ENCODE data around the gene GRM5. TPM values are rescaled to one million over a fixed set of nuclear protein-coding genes. Genes with fewer than 3 reads are reported as not detected.
"Not testable (repeated sequence)": the region's sequence is repeated elsewhere in the genome, so short reads cannot be mapped to it uniquely, and the experiment has no call there.

The GRM5 gene
- total RNA-seq, 1 experiment from 2014 or later, result not detected

DNA sequence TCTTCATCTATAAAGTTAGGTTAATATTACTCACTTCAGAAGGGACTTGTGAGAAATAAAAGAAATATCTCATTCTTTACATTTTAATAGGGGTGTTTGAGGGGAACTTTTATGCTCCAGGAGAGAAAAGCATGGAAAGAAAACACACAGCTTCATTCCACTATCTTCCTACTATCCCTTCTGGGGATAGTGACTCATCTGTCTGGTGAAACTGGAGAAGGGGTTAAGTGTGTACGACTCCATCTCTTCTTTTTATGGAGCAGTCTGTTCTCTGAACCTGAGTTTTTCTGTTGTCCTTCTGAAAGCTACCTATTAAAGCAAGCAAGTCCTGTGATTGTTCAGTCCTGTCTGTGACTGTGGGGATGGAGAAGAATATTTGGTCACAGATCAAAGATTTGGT, 227.6 kb downstream of the GRM5 start:
- peak; percentile 10 for DNase-seq (ENCODE audit: low spot score)

DNA sequence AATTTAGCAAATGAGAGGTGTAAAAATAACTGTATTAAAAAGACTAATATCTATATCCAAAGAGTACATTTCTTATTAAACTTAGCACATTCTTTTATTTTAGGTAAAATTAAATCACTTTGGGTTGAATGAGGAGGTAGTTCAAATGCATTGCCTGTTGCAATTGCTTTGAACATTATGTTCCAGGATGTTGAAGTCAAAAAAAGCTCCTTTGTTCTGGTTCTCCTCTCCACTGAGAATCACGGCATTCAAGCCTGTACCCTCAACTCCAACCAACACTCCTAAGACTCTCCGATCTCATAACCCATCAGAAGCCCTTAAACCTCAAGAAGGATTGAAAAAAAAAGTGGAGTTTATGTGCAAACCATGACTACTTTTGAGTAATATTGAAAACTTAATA, 230.1 kb downstream of the GRM5 start:
- not testable (repeated sequence) for DNase-seq (ENCODE audit: low spot score)

DNA sequence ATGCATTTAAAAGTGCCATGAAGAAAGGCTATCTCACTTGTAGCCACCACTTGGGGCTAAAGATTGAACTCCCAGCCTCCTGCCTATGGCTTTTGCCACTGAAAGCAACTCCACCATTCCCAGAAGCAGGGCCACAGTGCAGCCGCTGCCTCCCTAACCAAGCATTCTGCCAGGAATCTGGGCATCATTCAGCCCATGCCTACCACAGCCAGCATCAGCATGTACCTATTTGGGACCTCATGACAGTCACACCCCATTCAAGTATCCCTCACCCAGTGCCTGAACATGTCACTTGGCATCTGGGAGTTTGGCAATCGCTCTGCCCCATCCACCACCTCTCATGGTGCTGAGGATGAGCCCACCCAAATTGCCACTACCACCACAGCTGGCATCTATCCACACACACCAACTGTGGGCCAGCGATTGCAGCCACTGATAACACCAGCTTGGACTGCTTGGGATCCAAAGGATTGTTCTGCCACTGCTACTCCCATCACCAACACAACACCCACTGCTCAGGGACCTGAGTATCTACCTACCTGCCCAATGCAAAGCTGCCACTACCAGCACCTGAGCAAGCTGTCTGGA, 234.4 kb downstream of the GRM5 start:
- no peak for DNase-seq (ENCODE audit: low spot score)

DNA sequence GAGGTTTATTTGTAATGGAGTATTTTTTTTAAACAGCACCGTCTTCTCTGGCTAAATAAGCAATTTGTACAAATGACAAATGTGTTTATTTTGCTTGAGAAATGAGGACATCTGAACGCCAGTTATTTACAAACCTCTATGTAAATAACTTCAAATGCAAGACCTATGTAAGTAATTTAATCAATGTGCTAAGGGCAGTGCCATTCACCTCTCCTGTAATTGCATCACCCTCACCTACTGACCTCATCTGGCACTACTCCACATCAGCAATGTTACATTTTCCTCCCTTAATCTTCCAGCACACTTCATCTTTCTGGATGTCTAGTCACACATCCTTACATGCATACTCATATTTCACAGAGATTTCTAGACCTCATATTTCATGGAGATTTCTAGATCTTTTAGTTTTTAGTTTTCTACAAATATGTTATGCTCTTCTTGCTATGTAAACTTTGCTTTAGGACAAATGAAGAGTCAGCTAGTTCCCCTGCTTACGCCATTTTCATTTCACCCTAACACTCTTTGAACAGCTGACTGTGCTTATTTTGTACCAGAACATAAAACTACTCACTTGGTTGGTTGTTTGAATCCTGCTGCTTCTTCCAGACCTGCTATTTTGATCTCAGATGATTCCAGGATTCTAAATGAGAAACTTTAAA, 238.6 kb downstream of the GRM5 start:
- DNase-seq (ENCODE audit: low spot score), result no peak

DNA sequence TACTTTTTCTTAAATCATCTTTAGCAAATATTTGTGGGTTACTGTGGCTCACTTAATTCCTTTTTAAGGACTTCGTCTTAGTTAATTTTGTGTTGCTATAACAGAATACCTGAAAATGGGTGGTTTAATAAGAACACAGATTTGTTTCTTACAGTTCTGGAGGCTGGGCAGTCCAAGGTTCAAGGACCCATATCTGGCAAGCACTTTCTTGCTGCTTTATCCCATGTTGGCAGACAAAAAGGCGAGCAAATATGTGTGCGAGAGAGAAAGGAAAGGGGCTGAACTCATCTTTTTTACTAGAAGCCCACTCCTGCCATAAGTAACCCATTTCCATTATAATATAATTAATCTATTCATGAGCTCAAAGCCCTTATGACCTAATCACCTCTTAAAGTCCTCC, 246.2 kb downstream of the GRM5 start:
- DNase-seq (ENCODE audit: low spot score), result no peak

DNA sequence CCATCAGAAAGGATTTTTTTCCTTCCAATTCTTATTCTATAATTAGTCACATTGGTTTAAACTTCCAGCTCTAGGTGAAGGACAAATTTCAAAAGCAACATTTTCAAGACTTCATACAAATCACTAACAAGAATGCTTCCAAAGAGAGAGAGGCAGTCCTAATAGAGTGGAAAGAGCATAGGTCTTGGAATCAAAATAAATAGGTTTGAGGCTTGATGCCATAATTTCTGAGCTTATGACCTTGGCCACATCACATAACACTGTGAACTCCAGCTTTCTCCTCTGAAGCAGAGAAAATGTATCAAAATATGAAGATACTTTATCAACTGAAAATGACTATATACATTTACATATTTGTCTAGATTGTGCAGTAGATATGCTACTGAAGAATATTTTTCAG, 246.8 kb downstream of the GRM5 start:
- DNase-seq (ENCODE audit: low spot score), result no peak

DNA sequence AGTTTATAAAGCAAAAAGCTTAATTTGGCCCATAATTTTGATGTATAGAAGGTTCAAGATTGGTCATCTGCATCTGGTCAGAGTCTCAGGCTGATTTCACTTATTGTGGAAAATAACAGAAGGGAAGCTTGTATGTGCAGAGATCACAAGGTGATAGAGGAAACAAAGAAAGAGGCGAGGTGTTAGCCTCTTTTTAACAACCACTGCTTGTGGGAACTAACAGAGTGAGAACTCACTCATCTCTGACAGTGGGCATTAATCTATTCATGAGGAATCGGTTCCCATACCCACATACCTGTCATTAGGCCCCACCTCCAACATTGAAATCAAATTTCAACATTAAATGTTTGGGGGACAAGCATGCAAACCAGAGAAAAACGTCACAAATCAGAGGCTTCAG, 250.3 kb downstream of the GRM5 start:
- no peak for DNase-seq (ENCODE audit: low spot score)

DNA sequence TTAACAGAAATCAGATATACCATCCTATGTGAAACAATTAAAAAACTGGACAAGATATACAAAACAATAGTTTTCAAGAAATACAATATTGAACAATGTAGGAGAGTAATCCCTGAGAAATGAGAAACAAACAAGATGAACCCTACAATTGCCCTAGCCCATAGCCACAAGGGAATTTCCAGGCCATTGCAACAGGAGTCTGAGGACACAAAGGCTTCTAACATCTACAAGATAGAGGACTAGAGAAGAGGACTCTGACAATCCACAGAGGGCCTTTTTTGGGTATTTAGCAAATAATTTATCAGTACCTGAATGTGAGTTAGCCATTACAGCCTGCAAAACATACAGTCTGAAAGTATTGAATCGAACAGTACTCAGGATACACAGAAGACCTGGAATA, 251.7 kb downstream of the GRM5 start:
- DNase-seq (ENCODE audit: low spot score), result no peak

DNA sequence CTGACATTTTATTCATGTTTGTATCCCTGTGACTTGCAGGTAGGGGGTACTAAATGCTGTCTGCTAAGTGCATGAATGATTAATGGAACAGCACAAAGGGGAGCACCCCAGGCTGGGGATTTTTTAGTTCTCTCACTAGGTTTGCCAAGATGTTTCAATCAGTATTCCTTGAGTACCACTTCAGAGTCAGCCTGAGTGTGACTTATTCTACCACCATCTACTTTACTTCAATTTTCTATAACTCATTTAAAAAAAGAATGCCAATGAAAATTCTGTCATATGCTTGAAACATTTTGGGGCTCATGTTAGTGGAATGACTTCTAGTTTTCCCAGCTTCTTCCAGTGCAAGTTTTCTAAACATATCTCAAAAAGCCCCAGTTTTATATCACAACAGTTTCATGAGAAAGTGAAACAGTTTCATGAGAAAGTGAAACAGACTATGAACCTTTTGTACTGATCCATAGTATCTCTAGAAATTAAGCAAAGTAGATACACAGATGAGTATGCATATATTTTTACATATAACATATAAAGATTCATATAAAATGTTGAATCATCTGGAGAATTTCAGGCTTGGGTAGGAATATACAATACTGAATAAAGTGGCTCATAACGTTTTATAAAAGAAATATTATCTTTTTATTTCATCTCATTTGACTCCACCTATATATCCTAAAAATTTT, 252.4 kb downstream of the GRM5 start:
- no peak for DNase-seq (ENCODE audit: low spot score)

DNA sequence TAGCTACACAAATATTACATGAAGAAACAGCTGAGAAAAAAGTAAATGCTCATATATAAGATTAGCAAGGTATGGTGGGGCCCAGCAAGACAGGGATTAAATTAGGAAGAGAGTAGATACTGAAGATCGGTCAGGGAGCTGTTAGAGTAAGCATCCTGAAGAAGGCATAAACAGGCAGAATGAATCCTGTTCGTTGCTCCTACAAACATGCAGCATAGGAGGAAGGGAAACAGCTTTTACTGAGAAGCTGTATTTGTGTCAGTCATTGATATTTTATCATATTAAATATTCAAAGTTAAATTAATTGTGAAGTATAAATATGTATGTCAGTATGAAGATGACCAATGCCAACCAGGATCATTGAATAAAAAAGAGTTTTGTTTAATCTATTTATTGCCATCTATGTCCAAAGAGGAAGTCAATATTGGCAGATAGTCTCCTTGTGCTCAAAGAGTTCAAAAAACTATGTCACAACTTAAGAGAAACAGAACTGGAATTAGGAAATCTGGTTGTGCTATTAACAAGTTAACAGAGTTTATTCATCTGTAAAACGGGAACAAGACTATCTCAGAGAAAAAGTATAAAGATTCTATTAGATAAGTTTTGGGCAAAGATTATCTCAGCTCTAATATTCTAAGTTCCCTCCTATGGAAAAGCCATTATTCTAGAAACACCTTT, 255.2 kb downstream of the GRM5 start:
- no peak for DNase-seq (ENCODE audit: low spot score)

DNA sequence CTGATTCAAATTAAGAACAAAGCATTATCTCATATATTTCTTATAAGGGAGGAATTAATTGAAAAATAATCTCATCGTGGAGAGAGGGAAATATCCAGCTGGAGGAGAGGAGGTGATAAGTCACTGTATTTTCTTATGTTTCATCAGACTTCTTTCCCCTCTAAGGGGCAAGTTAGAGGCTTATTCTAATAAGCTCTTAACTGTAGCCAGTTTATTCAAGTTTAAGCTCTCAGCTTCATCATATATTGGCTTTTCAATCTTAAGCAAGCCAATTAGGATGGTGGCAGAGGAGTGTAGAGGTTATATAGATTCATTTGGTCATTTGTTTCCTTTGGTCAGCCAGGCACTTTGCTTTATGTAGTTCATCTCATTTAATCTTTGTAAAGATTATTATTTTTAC, 256.7 kb downstream of the GRM5 start:
- no peak for DNase-seq (ENCODE audit: low spot score)

DNA sequence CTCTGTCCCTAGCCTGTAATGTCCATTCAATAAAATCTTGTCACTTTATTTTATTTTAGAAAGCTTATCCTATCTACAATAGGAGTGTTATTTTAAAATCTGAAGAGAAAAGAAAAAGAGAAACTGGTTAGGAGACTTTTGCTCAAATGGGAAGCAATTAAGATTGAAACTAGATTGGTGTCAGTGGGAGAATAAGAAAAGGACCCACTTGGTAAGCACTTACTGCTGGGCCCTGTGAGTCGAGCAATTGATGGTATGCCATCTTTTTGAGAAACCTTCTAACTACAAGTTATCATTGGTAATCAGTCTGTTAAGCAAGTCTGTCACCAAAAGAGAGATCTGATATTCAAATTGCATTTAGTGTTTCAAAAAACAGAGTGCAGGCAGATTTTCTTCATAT, 258.4 kb downstream of the GRM5 start:
- DNase-seq (ENCODE audit: low spot score), result no peak

DNA sequence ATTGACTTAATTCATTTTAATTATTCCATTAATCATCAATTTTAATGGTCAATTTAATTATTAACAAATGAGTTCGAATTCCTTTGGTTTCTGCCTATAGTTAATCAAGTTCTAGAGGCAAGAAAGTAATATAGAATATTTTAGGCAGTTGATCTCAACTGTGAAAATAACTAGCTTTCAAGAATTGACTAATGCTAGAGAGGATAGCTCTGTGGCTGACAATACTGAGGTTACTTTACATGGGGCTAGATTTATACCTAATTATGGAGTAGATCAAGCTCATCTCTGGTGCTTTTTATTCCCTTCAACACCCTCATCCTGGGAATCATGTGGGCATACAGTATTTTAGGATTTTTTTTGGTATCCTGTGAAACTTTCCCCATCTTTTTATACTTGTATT, 259.4 kb downstream of the GRM5 start:
- DNase-seq (ENCODE audit: low spot score), result no peak

DNA sequence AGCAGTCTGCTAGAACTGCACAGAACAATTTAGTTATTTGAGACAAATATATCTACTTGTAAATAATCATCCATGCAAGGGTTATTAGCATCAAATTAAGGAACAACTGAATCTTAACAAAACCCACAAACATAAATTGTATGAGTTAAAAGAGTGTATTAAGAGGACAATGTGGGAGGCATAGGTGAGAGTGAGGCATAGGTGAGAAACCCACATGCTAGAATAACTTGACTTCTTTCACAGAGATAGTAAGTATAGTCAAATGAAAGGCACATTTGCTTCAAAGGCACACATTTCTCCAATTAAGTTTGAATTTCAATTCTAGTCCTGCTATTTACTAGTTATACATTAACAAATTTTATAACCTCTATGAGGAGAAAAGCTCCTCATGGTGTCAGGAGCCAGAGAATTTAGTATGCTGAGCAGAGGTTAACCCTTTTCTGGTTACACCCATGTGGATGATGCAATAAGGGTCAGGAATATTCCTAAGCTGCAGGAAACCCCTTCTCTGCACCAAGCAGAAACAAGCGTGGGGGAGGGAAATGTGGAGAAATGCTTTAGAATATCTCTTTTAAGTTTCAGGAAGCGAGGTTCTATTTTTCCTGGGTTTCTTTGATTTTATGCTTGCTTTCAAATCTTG, 264.2 kb downstream of the GRM5 start:
- DNase-seq (ENCODE audit: low spot score), result no peak

DNA sequence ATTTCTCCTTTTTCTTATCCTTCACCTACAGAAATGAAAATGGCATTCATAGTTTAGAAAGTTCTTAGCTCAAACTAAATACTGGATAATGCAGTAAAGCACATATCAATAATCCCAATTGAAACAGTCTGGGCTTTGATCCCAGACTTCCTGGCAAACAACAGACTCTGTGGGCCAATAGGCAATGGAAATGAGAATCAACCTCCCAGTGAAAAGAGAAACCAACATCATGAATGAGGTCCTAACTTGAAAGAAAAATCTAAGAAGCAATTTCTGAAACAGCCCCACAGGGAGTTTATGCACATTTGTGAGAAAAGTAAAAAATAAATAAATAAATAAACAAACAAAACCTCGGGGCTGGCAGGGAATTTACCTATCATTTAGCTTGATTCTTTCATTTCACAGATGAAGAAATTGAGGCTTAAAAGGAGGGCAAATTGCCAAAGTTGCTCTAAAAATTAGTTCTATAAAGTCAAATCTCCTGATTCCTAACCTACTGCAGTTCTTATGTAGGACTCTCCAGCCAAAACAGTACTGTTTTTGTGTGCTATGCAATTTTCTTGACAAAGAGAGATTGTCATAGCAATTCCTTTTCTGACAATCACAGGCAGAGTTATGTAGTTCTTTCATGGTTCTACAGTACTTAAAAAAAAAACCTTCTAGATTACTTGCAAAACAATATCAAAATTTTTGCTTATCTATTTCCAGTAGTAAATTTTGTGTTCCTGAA, 265.8 kb downstream of the GRM5 start:
- DNase-seq (ENCODE audit: low spot score), result no peak

DNA sequence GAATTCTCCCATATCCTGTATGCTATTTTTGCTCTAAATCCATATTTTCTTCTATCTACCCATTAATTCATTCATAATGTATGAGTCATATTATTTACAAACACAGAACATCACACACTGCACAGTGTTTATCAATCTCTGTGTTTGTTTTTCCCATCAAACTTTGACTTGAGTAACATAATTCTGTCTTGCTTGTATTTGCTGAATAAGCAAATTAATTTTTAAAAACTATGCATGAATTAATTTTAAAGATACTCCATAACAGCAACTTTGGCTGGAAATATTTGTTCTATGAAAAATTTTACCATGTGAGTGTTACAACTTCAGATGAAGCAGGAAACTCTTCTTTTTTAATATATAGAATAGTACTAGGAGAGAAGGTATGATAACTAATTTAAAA, 275.6 kb downstream of the GRM5 start:
- DNase-seq (ENCODE audit: low spot score), result no peak

DNA sequence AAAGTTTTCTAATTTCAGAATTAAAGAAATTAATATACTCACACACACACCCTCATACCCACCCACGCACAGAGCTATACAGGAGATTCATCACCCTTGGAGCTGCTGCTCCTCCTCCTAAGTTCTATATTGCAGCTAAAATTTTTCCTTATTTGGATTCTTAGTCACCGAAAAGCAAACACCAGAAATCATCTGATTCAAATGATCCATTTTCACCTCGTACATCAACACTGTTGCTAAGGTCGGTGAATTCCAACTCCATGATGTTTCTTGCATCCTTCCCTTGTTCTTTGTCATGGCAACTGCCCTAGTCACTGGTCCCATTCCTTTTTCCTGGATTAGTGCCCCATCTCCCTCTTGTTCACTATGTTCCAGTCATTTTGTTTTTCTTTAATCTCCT, 286.2 kb downstream of the GRM5 start:
- DNase-seq (ENCODE audit: low spot score), result peak; percentile 15

DNA sequence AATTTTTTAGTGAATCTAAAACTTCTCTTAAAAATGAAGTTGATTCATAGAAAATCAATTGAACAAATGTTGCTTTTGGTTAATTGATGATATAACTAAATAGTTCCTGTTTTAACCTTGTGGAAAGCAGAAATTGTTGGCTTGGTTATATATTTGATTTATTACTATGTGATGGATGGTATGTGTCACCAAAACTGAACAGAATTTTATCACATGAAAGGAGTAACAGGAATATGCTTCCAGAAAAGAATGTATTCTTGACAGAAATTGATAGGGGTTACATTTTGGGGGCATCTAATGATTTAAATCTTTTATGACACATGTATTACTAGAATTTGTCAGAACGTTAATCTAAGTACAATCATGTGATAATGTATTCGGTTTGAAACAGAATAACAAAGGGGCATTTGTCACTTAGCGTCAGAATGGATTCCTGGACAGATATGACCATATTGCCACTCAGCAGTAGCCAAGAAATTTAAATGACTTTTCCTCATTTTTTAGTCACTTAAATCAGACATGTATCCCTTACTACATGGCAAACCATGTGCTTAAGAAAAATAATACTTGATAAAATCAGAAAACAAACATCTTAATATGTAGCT, 295.2 kb downstream of the GRM5 start:
- DNase-seq (ENCODE audit: low spot score), result no peak

DNA sequence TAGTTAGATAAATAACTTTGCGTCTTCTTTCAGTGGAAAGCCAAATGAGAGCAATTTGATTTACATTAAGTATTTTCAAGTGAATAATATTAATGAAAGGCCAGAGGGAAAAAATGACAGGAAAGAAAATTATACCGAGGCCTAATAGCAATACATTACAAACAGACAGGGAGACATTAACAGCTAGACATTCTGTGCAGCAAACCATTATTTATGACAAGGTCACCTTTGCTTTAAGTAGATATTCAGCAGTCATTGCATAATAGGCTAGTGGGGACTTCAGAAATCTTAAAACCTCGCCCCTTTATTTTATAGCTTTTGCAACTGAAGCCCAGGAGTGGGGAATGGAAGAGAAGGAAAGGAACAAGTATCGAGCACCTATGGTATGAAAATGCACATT, 321.6 kb downstream of the GRM5 start:
- DNase-seq (ENCODE audit: low spot score), result no peak

DNA sequence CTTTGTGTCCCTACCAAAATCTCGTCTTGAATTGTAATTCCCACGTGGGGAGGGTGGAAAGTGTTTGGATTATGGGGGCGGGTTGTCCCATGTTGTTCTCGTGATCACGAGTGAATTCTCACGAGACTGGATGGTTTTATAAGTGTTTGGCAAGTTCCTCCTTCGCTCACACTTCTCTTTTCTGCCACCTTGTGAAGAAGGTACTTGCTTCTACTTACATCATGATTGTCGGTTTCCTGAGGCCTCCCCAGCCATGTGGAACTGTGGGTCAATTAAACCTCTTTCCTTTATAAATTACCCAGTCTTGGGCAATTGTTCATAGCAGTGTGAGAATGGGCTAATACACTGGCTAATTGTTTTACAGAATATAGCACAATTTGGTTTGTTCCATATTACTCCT, 326.3 kb downstream of the GRM5 start:
- DNase-seq (ENCODE audit: low spot score), result no peak

DNA sequence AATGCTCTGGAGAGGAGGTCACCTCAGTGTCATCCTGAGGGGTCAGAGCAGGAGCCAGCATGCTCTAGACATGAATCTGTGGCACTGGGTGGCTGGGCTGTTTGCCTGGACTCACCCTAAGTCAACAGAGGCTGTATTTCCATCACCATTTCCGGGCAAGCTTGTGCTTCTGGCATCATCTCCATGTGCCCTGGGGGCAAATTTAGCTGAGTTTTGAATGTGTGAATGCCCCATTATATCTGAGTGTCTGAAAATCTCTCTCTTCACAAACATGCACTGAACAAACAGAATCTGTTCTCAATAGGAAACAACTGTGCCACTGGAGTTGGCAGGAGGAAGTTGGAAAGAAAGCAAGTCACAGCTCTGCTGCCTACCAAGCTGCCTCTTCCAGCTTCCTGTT, 356.2 kb downstream of the GRM5 start:
- no peak for DNase-seq (ENCODE audit: low spot score)
